NCI-H128 (cell line): Measurements from ENCODE around the gene MPPE1.
"Not testable (repeated sequence)": the region's sequence is repeated elsewhere in the genome, so short reads cannot be mapped to it uniquely, and the experiment has no call there.

Experiments
- DNase-seq: peaks from one replicate; lab custom pipeline; 2025; ENCODE audit not compliant: unreplicated experiment; lab: John Stamatoyannopoulos, UW

Gene MPPE1

DNA sequence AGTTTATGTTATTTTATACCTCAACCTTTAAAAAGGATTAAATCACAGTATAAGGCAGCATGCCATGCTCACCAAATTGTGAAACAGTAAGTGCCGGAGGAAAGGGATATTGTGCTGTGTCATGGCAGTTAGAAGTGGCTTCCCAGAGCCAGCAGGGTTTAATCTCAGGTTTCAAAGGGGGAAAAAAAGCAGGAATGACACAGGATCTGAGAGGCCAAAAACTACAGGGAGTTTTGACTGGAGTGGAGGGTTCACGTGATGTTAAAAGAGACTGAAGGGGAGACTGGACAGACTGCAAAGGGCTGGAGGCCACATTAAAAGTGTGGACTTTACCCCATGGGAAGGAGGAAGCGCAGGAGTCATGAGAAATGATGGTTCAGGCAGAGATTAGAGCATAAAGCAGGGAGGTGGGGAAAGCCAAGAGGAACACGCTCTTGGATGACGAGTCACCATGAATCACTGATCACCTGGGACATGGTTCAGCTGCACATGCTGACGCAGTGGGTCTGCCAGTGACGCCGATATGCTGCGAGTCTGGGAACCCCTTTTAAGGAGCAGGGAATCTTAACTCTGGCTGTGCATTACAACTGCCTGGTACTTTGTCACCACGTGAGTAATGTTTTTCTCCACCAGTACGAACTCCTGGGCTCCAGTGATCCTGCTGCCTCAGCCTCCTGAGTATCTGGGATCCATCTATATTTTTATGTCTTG, 50.8 kb downstream of the MPPE1 start:
- peak; percentile 25 for DNase-seq

DNA sequence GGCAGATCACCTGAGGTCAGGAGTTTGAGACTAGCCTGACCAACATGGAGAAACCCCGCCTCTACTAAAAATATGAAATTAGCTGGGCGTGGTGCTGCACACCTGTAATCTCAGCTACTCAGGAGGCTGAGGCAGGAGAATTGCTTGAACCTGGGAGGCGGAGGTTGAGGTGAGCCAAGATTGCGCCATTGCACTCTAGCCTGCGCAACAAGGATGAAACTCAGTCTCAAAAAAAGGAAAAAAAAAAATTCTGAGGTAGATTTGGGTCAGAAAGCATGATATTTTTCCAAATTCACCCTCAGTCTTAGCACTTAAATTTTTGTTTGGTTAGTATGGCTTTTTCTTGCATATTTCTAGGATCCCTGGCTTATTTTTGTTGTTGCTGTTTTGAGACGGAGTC, 53.6 kb downstream of the MPPE1 start:
- not testable (repeated sequence) for DNase-seq

DNA sequence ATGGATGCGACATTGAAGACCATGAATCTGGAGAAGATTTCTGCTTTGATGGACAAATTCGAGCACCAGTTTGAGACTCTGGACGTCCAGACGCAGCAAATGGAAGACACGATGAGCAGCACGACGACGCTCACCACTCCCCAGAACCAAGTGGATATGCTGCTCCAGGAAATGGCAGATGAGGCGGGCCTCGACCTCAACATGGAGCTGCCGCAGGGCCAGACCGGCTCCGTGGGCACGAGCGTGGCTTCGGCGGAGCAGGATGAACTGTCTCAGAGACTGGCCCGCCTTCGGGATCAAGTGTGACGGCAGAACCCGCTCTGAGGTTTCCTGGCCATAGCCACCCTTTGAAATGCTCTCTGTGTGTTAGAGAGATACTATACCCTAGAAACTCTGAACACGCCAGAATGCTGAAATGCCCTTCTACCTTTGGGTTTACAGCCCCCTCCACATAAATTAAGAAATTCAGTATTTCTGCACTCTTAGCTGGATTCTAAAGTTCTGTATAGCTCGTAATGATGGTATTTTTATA, 56.2 kb downstream of the MPPE1 start:
- no peak for DNase-seq

DNA sequence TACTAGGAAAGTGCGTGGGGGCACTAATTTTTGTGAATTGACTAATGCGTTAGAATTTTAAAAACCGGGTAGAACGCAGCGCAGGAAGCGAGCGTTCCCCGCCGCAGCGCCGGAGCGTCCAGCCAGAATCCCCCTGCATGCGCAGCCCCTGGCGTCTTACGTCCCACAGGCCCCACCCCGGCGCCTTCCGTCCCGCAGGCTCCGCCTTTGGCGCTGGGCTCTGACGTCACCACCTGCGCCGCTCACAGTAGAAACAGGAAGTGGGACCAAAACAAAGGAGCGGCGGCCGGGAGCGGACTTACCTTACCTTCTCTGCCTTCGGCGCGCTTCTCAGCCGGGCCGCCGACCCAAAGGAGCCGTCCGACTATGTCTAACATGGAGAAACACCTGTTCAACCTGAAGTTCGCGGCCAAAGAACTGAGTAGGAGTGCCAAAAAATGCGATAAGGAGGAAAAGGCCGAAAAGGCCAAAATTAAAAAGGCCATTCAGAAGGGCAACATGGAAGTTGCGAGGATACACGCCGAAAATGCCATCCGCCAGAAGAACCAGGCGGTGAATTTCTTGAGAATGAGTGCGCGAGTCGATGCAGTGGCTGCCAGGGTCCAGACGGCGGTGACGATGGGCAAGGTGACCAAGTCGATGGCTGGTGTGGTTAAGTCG, 56.8 kb downstream of the MPPE1 start, which contains the start of gene CHMP1B:
Gene CHMP1B (plus strand): TSS at position 268 of the 660 bp plus-strand sequence. CDS start 99 bp downstream, at position 367.
- DNase-seq: peak; percentile 95

DNA sequence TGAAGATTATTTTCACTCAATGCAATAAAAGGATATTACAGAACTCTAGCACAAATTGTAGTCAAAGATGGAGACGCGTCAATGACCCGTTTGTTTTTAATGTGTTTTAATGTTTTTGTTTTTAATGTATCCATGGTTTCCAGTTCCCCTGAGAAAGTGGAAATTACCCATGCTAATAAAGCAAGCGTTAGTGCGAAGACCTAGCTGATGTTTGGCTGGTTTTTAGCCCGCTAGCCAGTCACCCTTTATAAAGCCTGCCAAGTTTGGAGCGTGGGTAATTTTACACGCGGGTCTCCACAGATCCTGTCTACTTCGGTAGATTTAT, 57.3 kb downstream of the MPPE1 start:
- DNase-seq: peak; percentile 62

DNA sequence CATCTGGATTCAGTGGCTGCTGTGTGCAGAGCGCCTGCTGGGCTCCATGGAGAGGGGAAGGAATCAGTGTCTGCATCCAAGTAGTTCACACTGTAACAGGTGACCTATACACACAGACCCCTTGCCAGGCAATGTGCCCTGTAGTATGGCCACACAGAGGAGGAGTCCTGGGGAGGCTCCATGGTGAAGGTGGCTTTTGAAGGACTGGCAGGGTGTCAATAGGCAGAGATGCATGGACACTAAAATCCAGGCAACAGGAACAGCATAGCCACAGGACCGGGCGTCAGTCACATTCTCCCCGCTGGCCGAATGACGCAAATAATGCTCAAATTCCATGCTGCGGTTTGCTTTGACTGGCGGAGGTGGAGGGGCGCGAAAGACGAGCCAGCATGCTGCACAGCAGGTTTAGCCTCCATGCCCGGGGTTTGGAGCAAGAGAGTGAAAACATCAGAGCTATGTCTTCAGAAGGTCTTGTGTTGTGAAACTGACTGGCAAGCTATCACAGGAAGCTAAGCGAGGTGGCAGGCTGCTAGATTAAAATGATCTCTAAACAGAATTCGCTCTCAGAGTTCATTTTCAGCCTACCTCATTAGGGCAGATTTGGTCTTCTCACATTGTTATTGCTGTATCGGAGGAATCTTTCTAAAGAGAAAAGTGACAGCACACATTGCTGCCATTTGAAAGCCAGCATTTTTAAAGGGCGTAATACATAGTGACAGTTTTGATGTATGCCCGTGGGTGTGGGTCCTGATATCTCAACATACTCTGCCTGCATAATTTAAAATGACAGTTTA, 58.1 kb downstream of the MPPE1 start:
- DNase-seq: peak; percentile 33

DNA sequence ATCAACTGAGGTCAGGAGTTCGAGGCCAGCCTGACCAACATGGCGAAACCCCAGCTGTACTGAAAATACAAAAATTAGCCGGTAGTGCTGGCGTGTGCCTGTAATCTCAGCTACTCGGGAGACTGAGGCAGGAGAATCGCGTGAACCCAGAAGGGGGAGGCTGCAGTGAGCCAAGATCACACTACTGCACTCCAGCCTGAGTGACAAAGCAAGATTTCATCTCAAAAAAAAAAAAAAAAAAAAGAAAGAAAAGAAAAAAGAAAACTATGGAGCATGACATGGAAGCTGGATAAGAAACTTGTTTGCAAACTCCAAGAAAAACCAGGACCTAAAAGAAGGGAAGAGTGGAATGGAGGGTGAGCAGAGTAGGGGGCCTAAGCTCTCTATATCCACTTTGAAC, 58.8 kb downstream of the MPPE1 start:
- no peak for DNase-seq

DNA sequence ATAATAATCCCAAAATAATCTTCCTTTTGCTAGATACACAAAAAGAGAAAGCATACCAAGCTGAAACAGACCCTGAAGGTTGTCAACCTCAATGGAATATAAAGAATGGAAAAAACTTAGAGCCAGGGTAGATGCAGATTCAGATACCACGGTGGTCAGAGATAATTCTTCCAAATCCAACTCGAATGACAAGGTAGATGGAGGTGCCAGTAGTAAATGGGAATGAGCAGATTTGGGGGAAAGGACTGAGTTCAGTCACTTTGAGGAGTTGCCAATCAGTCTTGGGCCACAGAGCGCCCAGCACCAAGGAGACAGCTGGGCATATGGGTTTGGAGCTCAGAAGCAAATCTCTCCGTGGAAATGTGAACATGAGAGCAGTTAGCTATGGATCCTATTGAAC, 60.3 kb downstream of the MPPE1 start:
- DNase-seq: no peak

DNA sequence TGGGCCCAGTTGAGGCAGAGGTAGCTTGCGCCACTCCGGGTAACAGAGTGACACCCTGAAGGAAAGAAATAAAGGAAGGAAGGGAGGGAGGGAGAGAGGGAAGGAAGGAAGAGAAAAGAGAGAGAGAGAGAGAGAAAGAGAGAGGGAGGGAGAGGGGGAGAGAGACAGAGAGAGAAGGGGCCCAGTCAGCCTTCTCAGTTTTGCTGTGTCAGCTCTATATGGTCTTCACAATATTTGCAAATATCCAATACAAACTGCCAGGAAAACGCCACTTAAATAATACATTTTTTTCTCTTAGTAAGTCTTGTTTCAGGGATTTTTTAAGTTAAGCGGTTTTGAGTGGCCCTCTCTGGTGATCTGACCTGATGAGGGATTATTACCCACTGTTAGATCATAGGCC, 62.5 kb downstream of the MPPE1 start:
- no peak for DNase-seq

DNA sequence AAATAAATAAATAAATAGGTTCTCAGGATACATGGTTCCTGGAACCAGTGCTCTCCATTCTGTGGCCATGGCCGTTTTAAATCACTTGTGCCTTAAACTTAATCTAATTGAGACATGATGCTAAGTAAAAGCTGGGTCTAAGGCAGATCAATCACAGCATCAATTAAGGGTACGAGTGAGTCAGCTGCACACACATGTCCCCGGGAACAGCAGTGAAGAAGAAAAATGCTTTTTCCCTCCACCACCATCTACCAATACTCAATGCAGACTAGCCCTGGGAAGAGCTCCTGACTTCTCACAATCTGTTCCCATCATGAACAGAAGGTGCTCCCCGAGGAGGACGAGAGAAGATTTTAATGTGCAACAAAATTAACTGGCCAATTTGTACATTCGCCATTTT, 63.7 kb downstream of the MPPE1 start:
- DNase-seq: no peak

DNA sequence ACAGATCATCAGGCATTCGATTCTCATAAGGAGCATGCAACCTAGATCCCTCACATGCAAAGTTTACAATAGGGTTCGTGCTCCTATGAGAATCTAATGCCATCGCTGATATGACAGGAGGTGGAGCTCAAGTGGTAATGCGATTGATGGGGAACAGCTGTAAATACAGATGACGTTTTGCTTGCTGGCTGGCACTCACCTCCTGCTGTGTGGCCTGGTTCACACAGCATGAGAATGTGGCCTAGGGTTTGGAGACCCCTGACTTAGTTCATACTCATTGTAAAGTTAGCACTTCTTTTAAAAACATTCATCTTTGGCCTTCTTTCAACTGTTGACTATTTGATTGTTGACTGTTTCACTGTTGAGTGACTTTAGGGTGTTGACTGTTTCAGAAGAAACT, 65.6 kb downstream of the MPPE1 start:
- DNase-seq: no peak

DNA sequence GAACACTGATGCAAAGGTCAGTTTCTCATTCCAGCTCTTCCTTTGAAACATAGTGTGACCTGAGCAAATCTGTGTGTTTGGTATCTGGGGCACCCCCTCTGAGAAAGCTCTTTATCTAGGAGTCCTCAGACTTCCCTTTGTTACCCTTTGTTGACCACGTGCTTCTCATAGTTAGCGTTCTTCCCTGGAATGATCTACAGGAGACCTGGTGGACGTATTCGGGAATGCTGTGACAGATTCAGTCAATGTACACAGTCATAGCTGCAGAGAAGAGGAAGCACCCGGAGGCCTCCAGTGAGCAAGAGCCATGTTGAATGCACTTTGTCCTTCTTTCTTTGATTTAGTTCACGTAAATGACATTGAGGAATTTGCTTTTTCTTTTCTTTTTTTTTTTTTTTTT, 67.6 kb downstream of the MPPE1 start:
- no peak for DNase-seq

DNA sequence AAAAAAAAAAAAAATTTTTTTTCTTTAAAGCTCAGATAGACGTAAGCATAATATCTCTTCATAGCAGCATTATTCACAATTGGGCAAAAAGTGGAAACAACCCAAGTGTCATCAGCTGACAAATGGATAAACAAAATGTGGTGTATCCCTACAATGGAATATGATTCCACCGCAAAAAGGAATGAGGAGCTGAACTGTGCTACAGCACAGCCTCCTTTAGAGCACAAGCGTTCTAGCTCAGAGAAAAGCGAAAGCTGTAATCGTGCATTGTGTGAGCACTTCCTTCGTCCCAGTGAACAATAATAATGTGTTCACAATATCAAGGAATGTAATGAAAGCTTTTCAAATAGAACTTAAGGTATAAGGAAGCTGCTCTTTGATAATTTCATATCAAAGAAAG, 68.6 kb downstream of the MPPE1 start:
- no peak for DNase-seq

DNA sequence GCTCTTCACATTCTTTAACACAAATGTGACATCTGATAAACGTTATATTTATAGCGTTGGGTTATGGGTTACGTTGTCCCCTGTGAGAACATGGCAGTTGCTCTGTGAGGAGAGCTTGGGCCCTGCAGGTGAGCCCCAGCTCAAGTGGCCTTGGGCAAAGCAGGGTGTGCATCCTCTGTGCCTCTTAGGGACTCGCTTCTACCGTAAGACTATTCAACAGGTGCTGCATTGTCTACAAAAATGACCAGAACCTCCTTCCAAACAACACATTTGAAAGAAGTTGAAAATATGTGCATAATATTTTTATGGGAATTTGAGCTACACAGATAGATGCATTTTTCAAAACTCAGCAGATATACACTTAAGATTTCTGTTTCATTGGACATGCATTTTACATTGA, 73.3 kb downstream of the MPPE1 start:
- DNase-seq: no peak
